Gastrocnemius medialis (tissue), 4 donors: ENCODE data around the gene ATXN1. TPM values are rescaled to one million over a fixed set of nuclear protein-coding genes. Genes with fewer than 3 reads are reported as not detected.

Experiments used
- ATAC-seq, 2 donors: fragments of 150-250 bp; one replicate each; pipeline ENCODE4 v1.9.1; 2016
- DNase-seq, 2 donors: peaks; one replicate each; pipeline ENCODE4 v3.0.0-alpha.2; 2019
- H3K27ac ChIP-seq, 4 donors: fragments of 200-600 bp; sonication (generic); 1 replicate in 1 of 4; 2 replicates in 3 of 4; pipeline ENCODE4 v1.5.1; 2016 to 2018; ENCODE audit warnings: mild to moderate bottlenecking in 2 of 4, moderate library complexity in 1 of 4
- H3K27me3 ChIP-seq, 3 donors: fragments of 200-600 bp; sonication (generic) in 2 of 3; 1 replicate in 1 of 3; 2 replicates in 2 of 3; pipeline versions ENCODE4 v1.5.1 to v1.6.0; 2016 to 2019; ENCODE audit warnings: mild to moderate bottlenecking in 1 of 3, moderate library complexity in 1 of 3
- H3K36me3 ChIP-seq, 2 donors: fragments of 200-600 bp; sonication (generic) in 1 of 2; one replicate each; pipeline ENCODE4 v1.5.1; 2017 to 2018
- H3K4me1 ChIP-seq, 2 donors: fragments of 200-600 bp; sonication (generic) in 1 of 2; one replicate each; pipeline ENCODE4 v1.5.1; 2016 to 2017; ENCODE audit warnings: mild to moderate bottlenecking in 2 of 2
- H3K4me3 ChIP-seq, 4 donors: fragments of 200-600 bp; sonication (generic) in 3 of 4; 1 replicate in 1 of 4; 2 replicates in 3 of 4; pipeline ENCODE4 v1.5.1; 2016 to 2019; ENCODE audit warnings: mild to moderate bottlenecking in 2 of 4
- H3K9me3 ChIP-seq, 3 donors: fragments of 200-600 bp; sonication (generic) in 2 of 3; 1 replicate in 1 of 3; 2 replicates in 2 of 3; pipeline ENCODE4 v1.5.1; 2016 to 2019
- CTCF ChIP-seq, 5 experiments: fragments of 450-650 bp in 3 of 5; fragments of 200-600 bp in 2 of 5; sonication (generic) in 2 of 5; IDR thresholded peaks in 4 of 5; conservative IDR thresholded peaks in 1 of 5; 1 replicate in 4 of 5; 2 replicates in 1 of 5; pipeline ENCODE4 v1.5.1; 2016 to 2019; ENCODE audit warnings: antibody characterized with exemption in 5 of 5, mild to moderate bottlenecking in 3 of 5, moderate library complexity in 3 of 5
- POLR2A ChIP-seq, 2 donors: fragments of 450-650 bp; IDR thresholded peaks; one replicate each; pipeline ENCODE4 v1.6.1; 2017; ENCODE audit warnings: antibody characterized with exemption in 2 of 2, mild to moderate bottlenecking in 2 of 2, moderate library complexity in 2 of 2
- in situ Hi-C, 4 donors: fragments of 200-750 bp; cut with MboI; loops; one replicate each; pipeline versions ENCODE4 v1.15.0 to v1.8.0; 2017; ENCODE audit warnings: low sequenced_read_pairs in 4 of 4
- intact Hi-C: fragments of 100-400 bp; cut with DNase I; formaldehyde crosslinking; loops from one replicate; pipeline ENCODE4 v1.15.1; 2023; ENCODE audit warnings: low total_unique reads
- total RNA-seq, 4 donors: library from RNA; depleted of rRNA; stranded (reverse); fragments of >200 nt; gene quantifications; one replicate each; pipeline versions ENCODE4 v1.1.0 to v1.2.3, GENCODE V29; 2016

ATXN1 gene
- total RNA-seq, 4 donors from 2014 or later: 21.8 to 42.9 (median 33.1) TPM

GRCh38 chr6:16476861-16477260 is 284.4 kb downstream of the ATXN1 start:
- intact Hi-C loops: no loop called here
- Histone ChIP-seq H3K27ac (peak overlapping the region; percentile 55 to 83 (median 66)), H3K36me3 (no peaks in the 10 kb centered on the region), H3K27me3 (no peaks in the 10 kb centered on the region), H3K9me3 (no peaks in the 10 kb centered on the region), H3K4me3 (no peak overlapping the region), H3K4me1 (peaks cover 20 to 25% of the 10 kb centered on the region in 2 donors)
- DNase-seq (no peak), ATAC-seq (no peak)
- TF ChIP-seq POLR2A (IDR thresholded peaks at IDR 0.05) (no peak), CTCF (IDR thresholded peaks at IDR 0.05 in 4 of 5, conservative IDR thresholded peaks at IDR 0.05 in 1 of 5) (no peak)
- in situ Hi-C loops: no loop called here

GRCh38 chr6:16475494-16475781 is 285.8 kb downstream of the ATXN1 start:
- Histone ChIP-seq H3K36me3 (no peaks in the 10 kb centered on the region), H3K27ac (no peak overlapping the region), H3K4me1 (peaks cover 25 to 34% of the 10 kb centered on the region in 2 donors), H3K27me3 (no peaks in the 10 kb centered on the region), H3K4me3 (no peak overlapping the region), H3K9me3 (no peaks in the 10 kb centered on the region)
- no peak for ATAC-seq
- DNase-seq: no peak
- TF ChIP-seq POLR2A (IDR thresholded peaks at IDR 0.05): no peak
- TF ChIP-seq CTCF (IDR thresholded peaks at IDR 0.05 in 4 of 5, conservative IDR thresholded peaks at IDR 0.05 in 1 of 5): no peak
- in situ Hi-C loops: no loop called here
- intact Hi-C loops: no loop called here

- peaks cover 25 to 34% of the 10 kb centered on the region in 2 donors for H3K4me1 ChIP-seq
- H3K27ac ChIP-seq: no peak overlapping the region
- ATAC-seq (no peak), DNase-seq (no peak)
- intact Hi-C loops: no loop called here
- in situ Hi-C loops: no loop called here
- H3K9me3 ChIP-seq: no peaks in the 10 kb centered on the region
- H3K36me3 ChIP-seq: no peaks in the 10 kb centered on the region
- H3K4me3 ChIP-seq: no peak overlapping the region
- no peak for TF ChIP-seq POLR2A (IDR thresholded peaks at IDR 0.05)
- no peaks in the 10 kb centered on the region for H3K27me3 ChIP-seq
Measured at GRCh38 chr6:16474772-16475493, 286.3 kb downstream of the ATXN1 start.

- Histone ChIP-seq H3K27ac (no peak overlapping the region), H3K36me3 (no peaks in the 10 kb centered on the region), H3K4me1 (peaks cover 25 to 34% of the 10 kb centered on the region in 2 donors), H3K27me3 (no peaks in the 10 kb centered on the region), H3K4me3 (no peak overlapping the region), H3K9me3 (no peaks in the 10 kb centered on the region)
- ATAC-seq (no peak), DNase-seq (no peak)
- intact Hi-C loops: no loop called here
- in situ Hi-C loops: no loop called here
- TF ChIP-seq POLR2A (IDR thresholded peaks at IDR 0.05) (no peak), CTCF (IDR thresholded peaks at IDR 0.05 in 4 of 5, conservative IDR thresholded peaks at IDR 0.05 in 1 of 5) (no peak)
Measured at GRCh38 chr6:16473908-16474771, 287.1 kb downstream of the ATXN1 start.

- in situ Hi-C loops: no loop called here
- Histone ChIP-seq H3K27me3 (no peaks in the 10 kb centered on the region), H3K9me3 (no peaks in the 10 kb centered on the region), H3K4me1 (peaks cover 23 to 31% of the 10 kb centered on the region in 2 donors), H3K4me3 (no peak overlapping the region), H3K27ac (no peak overlapping the region), H3K36me3 (no peaks in the 10 kb centered on the region)
- no peak for ATAC-seq
- TF ChIP-seq CTCF (IDR thresholded peaks at IDR 0.05 in 4 of 5, conservative IDR thresholded peaks at IDR 0.05 in 1 of 5) (no peak), POLR2A (IDR thresholded peaks at IDR 0.05) (no peak)
- intact Hi-C loops: no loop called here
- DNase-seq: no peak
Measured at GRCh38 chr6:16473184-16473907, 287.9 kb downstream of the ATXN1 start.
